Measurements from ENCODE around the gene CCDC77. TPM values are rescaled to one million over a fixed set of nuclear protein-coding genes. Genes with fewer than 3 reads are reported as not detected.
"Not testable (repeated sequence)": the region's sequence is repeated elsewhere in the genome, so short reads cannot be mapped to it uniquely, and the experiment has no call there.

Gene CCDC77
- 9.5 TPM for polyA plus RNA-seq (ENCODE audit: insufficient read length)

GRCh38 chr12:401235-402028 is at the start of gene CCDC77:
Gene CCDC77, plus strand, starts transcription at chr12:401644. Its CDS starts 7,740 bp downstream, at chr12:409384.
- peak; percentile 96 for DNase-seq

DNA sequence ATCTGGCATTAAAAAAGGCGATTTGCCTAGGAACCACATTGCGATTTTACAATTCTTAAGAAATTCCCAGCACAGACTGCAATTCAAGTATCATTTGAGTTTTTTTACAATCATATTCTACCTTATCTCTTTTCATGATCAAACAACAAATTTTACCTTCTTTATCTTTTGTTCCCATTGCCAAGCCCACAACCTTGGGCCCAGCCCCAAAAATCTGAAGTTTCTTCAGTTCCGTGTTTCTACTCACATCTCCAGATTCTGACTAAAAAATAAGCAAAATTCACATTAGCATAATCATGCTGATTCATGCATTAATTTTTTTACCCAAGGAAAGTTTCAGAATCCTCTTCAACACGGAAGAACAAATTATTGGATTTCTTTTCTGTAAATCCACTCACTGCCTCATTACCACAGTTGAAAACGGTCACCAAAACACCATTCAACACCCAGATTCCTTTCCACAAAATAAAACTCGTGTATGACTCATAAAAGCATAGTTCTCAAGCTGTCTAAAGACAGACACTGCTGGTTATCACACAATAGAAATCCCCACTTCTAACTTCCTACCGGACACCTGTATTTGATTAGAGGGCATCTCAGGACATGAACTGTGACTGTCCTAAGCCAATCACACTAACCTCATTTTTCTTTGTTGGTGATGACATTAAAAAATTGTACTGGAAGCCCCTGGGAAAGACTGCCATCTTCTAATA is 45.0 kb upstream of the CCDC77 start:
- no peak for DNase-seq

DNA sequence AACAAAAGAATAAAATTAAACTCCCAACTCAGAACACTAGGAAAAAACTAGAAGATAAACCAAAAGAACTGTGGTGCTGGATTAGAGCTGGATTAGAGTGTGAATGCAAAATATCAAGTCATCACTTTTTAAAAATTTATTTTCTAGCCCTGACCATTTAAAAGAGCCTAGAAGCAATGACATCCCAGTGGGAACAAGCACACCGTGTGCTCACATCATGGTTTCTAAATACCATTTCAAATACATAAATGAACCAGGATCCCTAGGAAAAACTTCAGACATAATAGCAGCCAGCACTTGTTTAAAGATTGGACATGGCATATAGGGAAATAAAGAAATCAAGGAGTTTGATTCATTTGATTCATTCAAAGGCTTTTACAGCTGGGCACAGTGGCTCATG is 42.4 kb upstream of the CCDC77 start:
- DNase-seq: no peak

DNA sequence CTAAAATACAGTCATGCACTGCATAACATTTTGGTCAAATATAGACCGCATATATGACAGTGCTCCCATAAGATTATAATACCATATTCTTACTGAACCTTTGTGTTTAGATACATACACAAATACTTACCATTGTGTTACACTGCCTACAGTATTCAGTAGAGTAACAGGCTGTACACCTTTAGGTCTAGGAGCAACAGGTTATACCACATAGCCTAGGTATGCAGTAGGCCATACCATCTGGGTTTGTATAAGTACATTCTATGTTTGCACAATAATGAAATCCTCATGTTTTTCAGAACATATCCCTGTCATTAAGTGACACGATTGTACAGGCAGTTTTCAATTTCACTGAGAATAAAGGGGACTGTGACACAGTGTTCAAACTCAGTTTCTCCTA is 34.6 kb upstream of the CCDC77 start:
- DNase-seq: no peak

GRCh38 chr12:367972-368371 is 33.5 kb upstream of the CCDC77 start:
- DNase-seq: no peak

DNA sequence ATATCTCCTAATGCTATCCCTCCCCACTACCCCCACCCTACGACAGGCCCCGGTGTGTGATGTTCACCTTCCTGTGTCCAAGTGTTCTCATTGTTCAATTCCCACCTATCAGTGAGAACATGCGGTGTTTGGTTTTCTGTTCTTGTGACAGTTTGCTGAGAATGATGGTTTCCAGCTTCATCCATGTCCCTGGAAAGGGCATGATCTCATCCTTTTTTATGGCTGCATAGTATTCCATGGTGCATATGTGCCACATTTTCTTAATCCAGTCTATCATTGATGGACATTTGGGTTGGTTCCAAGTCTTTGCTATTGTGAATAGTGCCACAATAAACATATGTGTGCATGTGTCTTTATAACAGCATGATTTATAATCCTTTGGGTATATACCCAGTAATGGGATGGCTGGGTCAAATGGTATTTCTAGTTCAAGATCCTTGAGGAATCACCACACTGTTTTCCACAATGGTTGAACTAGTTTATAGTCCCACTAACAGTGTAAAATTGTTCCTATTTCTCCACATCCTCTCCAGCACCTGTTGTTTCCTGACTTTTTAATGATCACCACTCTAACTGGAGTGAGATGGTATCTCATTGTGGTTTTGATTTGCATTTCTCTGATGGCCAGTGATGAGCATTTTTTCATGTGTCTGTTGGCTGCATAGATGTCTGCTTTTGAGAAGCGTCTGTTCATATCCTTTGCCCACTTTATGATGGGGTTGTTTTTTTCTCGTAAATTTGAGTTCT is 30.5 kb upstream of the CCDC77 start:
- not testable (repeated sequence) for DNase-seq

GRCh38 chr12:386651-387050 is 14.8 kb upstream of the CCDC77 start:
- DNase-seq: no peak

DNA sequence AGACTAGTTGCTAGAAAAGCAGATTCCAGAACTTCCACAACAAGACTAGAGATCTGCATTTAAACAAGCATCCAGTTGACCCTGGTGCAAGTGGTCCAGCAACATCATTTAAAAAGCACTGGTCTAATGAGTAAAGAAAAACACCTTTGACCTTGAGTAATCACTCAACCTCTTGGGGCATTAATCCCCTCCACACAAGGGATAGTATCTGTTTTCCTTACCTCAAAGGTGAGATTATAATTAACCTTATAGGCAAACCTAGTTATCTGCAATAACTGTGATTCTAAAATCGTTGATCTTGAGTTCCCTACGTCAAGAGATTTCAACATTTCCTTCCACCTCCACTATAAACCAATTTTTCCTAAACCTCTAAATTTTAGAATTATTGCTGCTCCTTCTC is 13.4 kb upstream of the CCDC77 start:
- DNase-seq: no peak

DNA sequence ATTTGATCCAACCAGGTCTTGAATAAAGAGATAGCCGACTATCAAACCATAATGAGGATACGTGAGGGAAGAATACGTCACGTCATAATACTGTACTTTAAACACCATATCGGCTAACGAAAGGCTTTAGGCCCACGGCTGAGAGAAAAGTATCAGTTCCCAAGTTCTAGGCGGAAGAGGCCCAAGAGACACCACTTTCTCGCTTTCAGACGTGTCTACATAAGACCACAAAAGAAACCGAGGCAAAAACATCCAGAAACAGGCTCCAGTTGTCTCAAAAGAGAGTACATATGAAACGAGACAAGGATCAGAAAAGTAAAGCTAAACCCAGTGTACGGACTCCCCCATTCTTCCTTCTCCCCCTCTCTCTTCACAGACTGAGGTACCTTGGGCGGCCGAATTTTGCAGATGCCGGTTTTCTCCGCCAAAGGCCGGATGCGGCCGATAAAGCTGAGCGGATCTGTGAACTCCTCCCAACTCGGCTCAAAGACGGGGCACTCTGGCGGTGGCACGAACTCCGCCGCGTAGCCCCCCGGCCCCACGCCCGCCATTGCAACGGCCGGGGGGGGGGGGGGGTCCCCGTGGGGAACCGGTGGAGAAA is 12.8 kb upstream of the CCDC77 start:
- DNase-seq: peak; percentile 34

DNA sequence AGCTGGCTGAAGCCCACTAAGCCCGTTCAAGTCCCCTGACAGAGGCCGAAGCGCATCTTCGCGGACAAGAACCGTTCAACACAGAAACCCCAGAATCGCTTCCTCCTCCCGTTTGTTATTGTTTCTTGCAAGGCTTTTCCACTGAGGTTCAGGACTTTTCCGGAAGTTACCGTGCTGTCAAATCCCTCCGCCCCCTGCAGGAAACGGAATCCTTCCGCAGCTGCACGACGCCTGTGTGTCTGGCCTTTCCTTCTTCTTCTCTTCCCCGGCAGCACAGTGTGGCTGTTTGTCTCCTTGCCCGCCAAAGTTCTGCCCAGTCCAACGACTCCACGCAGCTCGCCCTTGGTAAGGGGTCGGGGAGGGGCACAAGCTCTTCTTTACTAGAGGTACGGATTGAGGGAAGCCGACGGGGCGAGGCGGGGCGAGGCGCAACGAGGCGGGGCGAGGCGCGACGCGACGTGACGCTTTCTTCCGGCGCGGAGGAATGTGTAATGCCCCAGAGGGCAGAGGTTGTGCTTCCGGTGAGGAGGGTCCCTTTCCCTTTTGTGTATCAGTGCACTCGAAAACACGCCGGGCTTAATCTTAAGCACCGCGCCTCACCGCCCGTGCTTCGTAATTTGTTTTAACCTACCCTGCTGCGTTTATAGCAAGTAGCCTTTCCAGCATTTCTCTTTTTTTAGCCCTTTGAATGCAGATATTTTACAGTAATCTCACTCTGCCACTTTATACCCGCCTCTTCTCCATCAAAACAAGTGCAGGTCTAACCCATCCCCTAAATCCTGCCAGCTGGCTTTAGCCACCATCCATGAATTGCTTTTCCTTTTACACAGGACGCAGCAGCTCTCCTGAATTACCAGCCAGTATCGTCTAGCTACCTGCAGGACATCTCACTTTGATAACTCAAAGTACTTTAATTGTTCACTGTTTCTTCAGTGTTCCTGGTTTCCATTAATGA is 12.0 kb upstream of the CCDC77 start, which contains the start of gene KDM5A:
TSS of gene KDM5A (minus strand) at position 179 of the 955 bp plus-strand sequence. CDS start 229 bp downstream, outside the sequence.
- DNase-seq: peak; percentile 95

DNA sequence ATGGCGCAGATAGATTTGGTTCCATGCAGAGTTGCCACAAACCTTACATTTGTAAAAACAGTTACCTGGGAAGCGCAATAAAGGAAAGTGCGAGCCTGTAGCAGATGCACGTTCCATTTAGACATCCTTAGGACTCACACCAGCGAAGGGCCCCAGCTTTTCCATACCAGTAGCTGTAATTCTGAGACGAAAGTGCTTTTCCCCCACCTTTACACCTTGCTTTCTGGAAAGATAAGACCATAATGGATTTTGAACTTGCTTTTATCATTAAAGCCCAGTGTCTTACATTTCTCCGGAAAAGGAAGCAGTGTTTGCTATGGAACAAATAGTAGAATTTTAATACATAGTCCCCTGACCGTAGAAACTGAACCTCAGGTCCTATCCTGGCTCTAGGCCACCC is 616 bp upstream of the CCDC77 start:
- DNase-seq: no peak

DNA sequence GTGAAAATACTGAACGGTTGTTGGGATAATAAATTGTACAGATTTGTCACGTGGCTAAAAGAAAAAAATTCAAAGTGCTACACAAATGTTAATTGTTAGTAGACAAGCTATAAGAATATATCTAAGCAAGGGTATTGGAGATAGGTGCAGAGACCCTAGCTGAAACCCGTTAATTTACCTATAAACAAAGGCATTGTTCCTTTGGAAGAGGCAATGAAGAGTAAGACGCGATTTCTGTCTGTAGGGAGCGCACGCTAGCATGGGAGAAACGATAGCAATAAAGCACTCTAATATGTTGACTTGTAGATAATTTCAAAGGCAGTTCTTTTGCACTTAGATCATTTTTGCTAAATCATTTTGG is 565 bp downstream of the CCDC77 start:
- DNase-seq: no peak

DNA sequence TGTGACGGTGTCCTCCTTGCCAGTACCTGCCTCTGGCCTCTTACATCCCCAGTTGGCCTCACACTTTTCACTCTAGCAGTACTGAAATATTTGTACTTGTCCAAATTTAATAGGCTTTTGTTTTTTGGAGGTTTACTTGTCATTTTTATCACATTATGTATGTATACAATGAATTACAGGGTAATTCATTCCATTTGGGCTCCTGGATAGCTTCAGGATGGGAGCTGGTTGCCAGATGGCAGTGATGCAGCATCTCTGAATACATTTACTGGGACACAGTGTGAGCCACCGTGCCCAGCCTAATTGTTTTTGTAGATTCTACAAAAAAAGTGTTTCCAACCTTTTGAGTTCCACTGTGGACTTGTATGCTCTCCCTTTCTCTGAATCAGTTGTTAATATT is 13.4 kb downstream of the CCDC77 start:
- no peak for DNase-seq

DNA sequence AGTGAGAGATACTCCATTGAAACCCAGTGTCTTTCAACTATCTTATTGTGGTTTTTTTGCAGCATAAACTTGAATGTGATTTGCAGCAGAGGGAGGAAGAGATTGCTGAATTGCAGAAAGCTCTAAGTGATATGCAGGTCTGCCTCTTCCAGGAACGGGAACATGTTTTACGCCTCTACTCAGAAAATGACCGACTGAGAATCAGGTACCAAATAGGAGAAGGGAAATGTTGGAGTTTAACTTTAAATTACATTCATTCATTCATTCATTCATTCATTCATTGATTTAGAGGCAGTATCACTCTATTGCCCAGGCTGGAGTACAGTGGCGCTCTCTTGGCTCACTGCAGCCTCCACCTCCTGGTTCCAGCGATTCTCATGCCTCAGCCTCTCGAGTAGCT is 17.0 kb downstream of the CCDC77 start:
- no peak for DNase-seq

- DNase-seq: no peak
Measured at GRCh38 chr12:422526-422925, 21.1 kb downstream of the CCDC77 start.

DNA sequence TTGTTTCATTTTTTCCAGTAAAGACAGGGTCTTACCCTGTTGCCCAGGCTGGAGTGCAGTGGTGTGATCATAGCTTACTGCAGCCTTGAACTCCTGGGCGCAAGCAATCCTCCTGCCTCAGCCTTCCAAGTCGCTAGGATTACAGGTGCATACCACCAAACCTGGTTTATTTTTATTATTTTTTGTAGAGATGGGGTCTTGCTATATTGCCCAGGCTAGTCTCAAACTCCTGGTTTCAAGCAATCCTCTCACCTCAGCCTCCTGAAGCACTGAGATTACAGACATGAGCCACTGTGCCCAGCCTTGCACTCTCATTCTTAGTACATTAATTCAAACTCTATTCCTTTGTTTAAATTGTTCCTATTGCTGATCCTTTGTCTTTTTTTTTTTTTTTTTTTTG is 34.3 kb downstream of the CCDC77 start:
- DNase-seq: not testable (repeated sequence)

DNA sequence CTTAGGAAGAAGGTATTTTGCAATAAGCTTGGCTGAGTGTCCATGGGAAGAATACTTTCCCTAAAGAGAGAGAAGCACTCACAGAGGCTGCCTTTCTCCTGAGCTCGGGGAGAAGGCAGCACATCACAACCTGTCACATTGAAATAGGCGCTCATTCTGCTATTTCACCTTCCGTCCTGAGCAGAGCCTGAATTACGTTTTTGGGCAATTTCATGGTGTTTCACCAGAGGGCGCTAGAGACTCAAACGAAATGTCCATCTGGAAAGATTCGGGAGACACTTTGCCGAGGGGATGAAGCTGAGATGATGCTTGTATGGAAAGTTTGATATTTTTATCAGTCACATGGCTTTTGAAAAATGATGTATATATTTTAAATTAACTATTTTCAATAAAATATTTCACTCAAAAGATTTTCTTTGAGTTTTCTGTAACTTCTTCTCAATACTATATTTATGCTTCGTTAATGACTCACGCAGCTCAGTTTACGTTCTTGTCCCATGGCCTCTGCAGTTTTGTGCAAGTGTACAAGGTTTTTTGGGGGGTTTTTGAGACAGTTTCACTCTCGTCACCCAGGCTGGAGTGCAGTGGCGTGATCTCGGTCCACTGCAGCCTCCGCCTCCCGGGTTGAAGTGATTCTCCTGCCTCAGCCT is 40.9 kb downstream of the CCDC77 start:
- DNase-seq: peak; percentile 28

DNA sequence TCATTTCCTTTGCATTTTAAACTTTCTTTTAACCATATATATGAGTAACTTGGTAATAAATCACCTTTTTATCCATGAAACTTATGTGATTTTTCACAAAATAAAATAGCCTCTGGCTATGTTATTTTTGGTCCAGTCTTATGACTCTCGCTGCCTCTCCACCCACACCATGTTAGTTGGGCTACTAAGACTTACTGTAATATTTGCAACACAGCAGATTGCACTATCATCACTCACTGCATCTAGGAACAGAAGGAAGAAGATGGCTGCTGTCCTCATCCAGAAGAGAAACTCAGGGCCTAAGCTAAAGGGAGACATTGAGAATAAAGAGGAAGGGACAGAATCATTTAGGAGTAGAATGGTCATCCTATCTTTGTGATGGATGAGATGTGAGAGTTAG is 45.7 kb downstream of the CCDC77 start:
- DNase-seq: no peak

DNA sequence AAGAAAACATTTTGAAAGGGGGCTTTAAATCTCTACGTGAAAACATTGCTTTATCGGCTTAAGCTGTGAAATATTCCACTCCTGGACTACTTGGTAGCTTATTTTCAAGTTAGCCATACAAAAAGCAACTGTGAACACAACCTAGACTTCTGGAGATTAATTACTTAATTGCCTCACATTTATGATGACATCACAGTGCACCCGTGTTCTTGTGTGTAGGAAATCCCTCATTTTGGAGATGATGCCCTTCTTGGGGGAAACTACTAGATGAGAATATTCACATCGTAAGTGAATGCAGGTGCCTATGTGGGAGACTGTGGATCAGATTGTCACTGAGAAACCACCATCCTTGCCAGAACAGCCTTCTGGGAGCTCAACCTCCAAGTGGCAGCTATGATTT is 47.8 kb downstream of the CCDC77 start:
- DNase-seq: no peak

- no peak for DNase-seq
Measured at GRCh38 chr12:450438-450837, 49.0 kb downstream of the CCDC77 start.

- no peak for DNase-seq
Measured at GRCh38 chr12:452667-453210, 51.3 kb downstream of the CCDC77 start.
